HepG2 (cell line): ENCODE data around the gene BOLA3. TPM values are rescaled to one million over a fixed set of nuclear protein-coding genes. Genes with fewer than 3 reads are reported as not detected.

ENCODE experiments used
- ATAC-seq: fragments of 200-7000 bp; cut with Tn5 transposase; 3 replicates; pipeline ENCODE4 v1.9.1; 2020; ENCODE audit warnings: mild to moderate bottlenecking, moderate library complexity
- BruUV-seq: library from RNA; stranded (reverse); fragments of 400-500 nt; replicated peaks from 2 replicates; lab custom pipeline; 2021; lab: Mats Ljungman, UMichigan
- CTCF ChIA-PET: fragments of 300-600 bp; formaldehyde crosslinking; extraction: SDS; loops from one replicate; lab custom pipeline; 2021; ENCODE audit warnings: low total read pairs, inconsistent platforms, low intra/inter-chr PET ratio; lab: Yijun Ruan, JAX
- POLR2A ChIA-PET: fragments of 350-600 bp; sonication (Branson Sonifier 250); formaldehyde crosslinking; loops from one replicate; lab custom pipeline; 2020; ENCODE audit warnings: antibody characterized with exemption, inconsistent platforms; lab: Yijun Ruan, JAX
- DNase-seq: peaks from one replicate; pipeline ENCODE4 v3.0.0-alpha.2; 2015; ENCODE audit warnings: low spot score
- FAIRE-seq: peaks from 3 replicates; lab custom pipeline; 2011; peaks lifted over from hg19 to GRCh38; lab: Jason Lieb, UNC
- H2AFZ ChIP-seq: one replicate; pipeline ENCODE4 v1.6.1; 2011; ENCODE audit warnings: low read length, inconsistent platforms
- H3K27ac ChIP-seq: fragments of 300-600 bp; 3 replicates; pipeline ENCODE4 v1.8.0; 2011; ENCODE audit warnings: mixed run types, mild to moderate bottlenecking, mixed read lengths, low read length, inconsistent platforms; ENCODE audit not compliant: insufficient read depth; ENCODE audit errors: extremely low read length
- H3K27me3 ChIP-seq, 2 experiments: fragments of 200-600 bp in 1 of 2; 2 replicates in 1 of 2; 3 replicates in 1 of 2; pipeline versions ENCODE4 v1.6.0 to v1.8.0; 2011; ENCODE audit warnings: low read length in 2 of 2, mild to moderate bottlenecking in 2 of 2, moderate library complexity in 2 of 2, inconsistent platforms in 1 of 2; ENCODE audit not compliant: insufficient read depth in 2 of 2, control insufficient read depth in 1 of 2
- H3K36me3 ChIP-seq, 2 experiments: fragments of 200-600 bp in 1 of 2; replicated peaks in 1 of 2; 2 replicates in 1 of 2; 3 replicates in 1 of 2; pipeline versions ENCODE4 v1.5.1 to v1.8.0; 2011; ENCODE audit warnings: low read length in 2 of 2, inconsistent platforms in 1 of 2; ENCODE audit not compliant: insufficient read depth in 2 of 2, control insufficient read depth in 1 of 2
- H3K4me1 ChIP-seq: 2 replicates; pipeline ENCODE4 v1.5.1; 2012; ENCODE audit warnings: low read length, inconsistent platforms; ENCODE audit not compliant: insufficient read depth
- H3K4me2 ChIP-seq: 2 replicates; pipeline ENCODE4 v1.6.0; 2011; ENCODE audit warnings: low read depth, low read length, inconsistent platforms
- H3K4me3 ChIP-seq, 3 experiments: fragments of 200-600 bp in 1 of 3; sonication (generic), shearing (Covaris generic) in 1 of 3; replicated peaks in 1 of 3; 2 replicates each; pipeline ENCODE4 v1.5.1; 2011 to 2016; ENCODE audit warnings: low read length in 3 of 3, inconsistent platforms in 2 of 3, low read depth in 2 of 3, mild to moderate bottlenecking in 2 of 3, control low read depth in 1 of 3, mixed read lengths in 1 of 3; ENCODE audit not compliant: insufficient read depth in 1 of 3
- H3K79me2 ChIP-seq: one replicate; pipeline ENCODE4 v1.6.1; 2011; ENCODE audit warnings: low read length, inconsistent platforms; ENCODE audit not compliant: insufficient read depth
- H3K9ac ChIP-seq: 2 replicates; pipeline ENCODE4 v1.6.0; 2011; ENCODE audit warnings: mild to moderate bottlenecking, low read depth, low read length, inconsistent platforms; ENCODE audit not compliant: insufficient read depth
- H3K9me3 ChIP-seq: 2 replicates; pipeline ENCODE4 v1.5.1; 2012; ENCODE audit warnings: mild to moderate bottlenecking, low read length
- H4K20me1 ChIP-seq: 2 replicates; pipeline ENCODE4 v1.6.0; 2011; ENCODE audit warnings: inconsistent platforms, mild to moderate bottlenecking, low read length, moderate library complexity; ENCODE audit not compliant: insufficient read depth
- CC2D1A ChIP-seq: sonication (generic); formaldehyde crosslinking; IDR thresholded peaks from 2 replicates; pipeline ENCODE4 v1.8.1; 2023; ENCODE audit warnings: mild to moderate bottlenecking, missing genetic modification reagents
- EP300 ChIP-seq, 3 experiments: sonication (generic) in 1 of 3; formaldehyde crosslinking in 1 of 3; IDR thresholded peaks; 2 replicates each; pipeline versions ENCODE4 v1.5.1 to v1.6.1; 2011 to 2020; ENCODE audit warnings: low read depth in 2 of 3, low read length in 2 of 3, borderline replicate concordance in 1 of 3, improper control_type of control experiment in 1 of 3, mild to moderate bottlenecking in 1 of 3, missing genetic modification reagents in 1 of 3, moderate library complexity in 1 of 3
- HNF4G ChIP-seq, 2 experiments: sonication (generic) in 1 of 2; formaldehyde crosslinking in 1 of 2; IDR thresholded peaks; 2 replicates each; pipeline versions ENCODE4 v1.4.0 to v1.6.1; 2011 to 2020; ENCODE audit warnings: borderline replicate concordance in 2 of 2, low read depth in 2 of 2, mild to moderate bottlenecking in 2 of 2, low read length in 1 of 2, missing genetic modification reagents in 1 of 2, moderate library complexity in 1 of 2
- MAFK ChIP-seq, 2 experiments: IDR thresholded peaks in 1 of 2; conservative IDR thresholded peaks in 1 of 2; 2 replicates each; pipeline ENCODE4 v1.6.1; 2011; ENCODE audit warnings: improper control_type of control experiment in 2 of 2, low read length in 2 of 2
- RBFOX2 ChIP-seq: fragments of 200-400 bp; formaldehyde crosslinking; IDR thresholded peaks from 2 replicates; pipeline ENCODE4 v1.6.1; 2017; ENCODE audit warnings: low read depth, mild to moderate bottlenecking, low read length
- TP53 ChIP-seq: sonication (generic); formaldehyde crosslinking; conservative IDR thresholded peaks from 2 replicates; pipeline ENCODE4 v1.4.0; 2020; ENCODE audit warnings: missing genetic modification reagents
- ZMYM3 ChIP-seq: sonication (generic); formaldehyde crosslinking; IDR thresholded peaks from 2 replicates; pipeline ENCODE4 v1.5.1; 2020; ENCODE audit warnings: mild to moderate bottlenecking, missing genetic modification reagents
- ZNF879 ChIP-seq: sonication (generic); formaldehyde crosslinking; IDR thresholded peaks from 2 replicates; pipeline ENCODE4 v1.8.1; 2023; ENCODE audit warnings: missing genetic modification reagents
- WGBS: methylation state at CpG from one replicate; pipeline ENCODE4 v1.1.6; 2017; ENCODE audit warnings: low lambda C conversion rate; 5-methylcytosine and 5-hydroxymethylcytosine counted together
- in situ Hi-C: cut with HindIII; loops from 2 replicates; pipeline ENCODE4 v1.10.0; 2017; ENCODE audit warnings: low pct_unique_long_range_greater_than_20kb; ENCODE audit not compliant: extremely low pct_ligation_motif_present
- intact Hi-C: fragments of 100-400 bp; cut with micrococcal nuclease; formaldehyde crosslinking; loops from one replicate; pipeline ENCODE4 v1.10.0; 2022; ENCODE audit not compliant: unreplicated experiment
- polyA plus RNA-seq, 8 experiments: library from polyadenylated mRNA; depleted of rRNA in 3 of 8; stranded (reverse) in 7 of 8; unstranded in 1 of 8; fragments of >200 nt; fragmentation: Illumina TruSeq in 4 of 8; extraction: Trizol in 4 of 8; gene quantifications; 2 replicates each; pipeline versions ENCODE4 v1.2.1 to v1.2.3, GENCODE V29; 2011 to 2016; ENCODE audit warnings: low read depth in 4 of 8, missing spikeins in 1 of 8, mixed read lengths in 1 of 8; ENCODE audit not compliant: insufficient read depth in 1 of 8
- total RNA-seq, 5 experiments: library from RNA; depleted of rRNA; stranded (reverse); fragments of >200 nt; fragmentation: Illumina TruSeq; extraction: Trizol; gene quantifications; 2 replicates each; pipeline ENCODE4 v1.2.3, GENCODE V29; 2016; ENCODE audit warnings: low read depth in 1 of 5
- TF ChIP-seq, protein P1 (sequence below): IDR thresholded peaks from 2 replicates; pipeline ENCODE4 v1.6.1; 2016; ENCODE audit warnings: low read depth, missing genetic modification reagents, missing compliant biosample characterization
- TF ChIP-seq, protein P2 (sequence below): sonication (generic); formaldehyde crosslinking; IDR thresholded peaks from 2 replicates; pipeline ENCODE4 v1.4.0; 2020; ENCODE audit warnings: missing genetic modification reagents, borderline replicate concordance
- TF ChIP-seq, protein P3 (sequence below): sonication (generic); formaldehyde crosslinking; IDR thresholded peaks from 2 replicates; pipeline ENCODE4 v1.4.0; 2020; ENCODE audit warnings: mild to moderate bottlenecking, low read depth, missing genetic modification reagents

BOLA3 gene
- total and polyA plus RNA-seq, 2 of the 13 experiments (the other 11 are each of a cell fraction or from before 2014, with no cell fraction given) = 89.7 to 170 TPM

DNA sequence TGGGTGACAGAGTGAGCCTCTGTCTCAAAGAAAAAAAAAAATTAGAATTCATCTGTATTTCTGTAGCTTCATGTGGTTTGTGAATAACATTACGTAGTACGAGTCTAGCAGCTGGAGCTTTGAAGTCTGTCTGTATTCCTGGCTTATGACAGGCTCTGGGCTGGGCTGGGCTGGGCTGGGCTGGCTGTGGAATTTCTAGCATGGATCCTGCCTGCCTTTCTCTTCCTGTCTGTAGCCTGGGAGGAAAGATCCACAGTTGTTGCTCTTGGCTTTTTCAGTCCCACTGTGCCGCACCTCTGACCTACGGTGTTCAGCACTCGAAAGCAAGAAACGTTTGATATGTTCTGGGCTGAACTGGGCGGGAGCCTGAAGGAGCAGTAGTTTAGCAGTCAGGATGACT lies 55.4 kb downstream of the BOLA3 start:
- Histone ChIP-seq H3K27ac (no peak overlapping the region), H2AFZ (no peak overlapping the region), H3K27me3 (no peaks in the 10 kb centered on the region), H3K9ac (no peak overlapping the region), H3K4me2 (no peak overlapping the region), H3K36me3 (peaks cover 39 to 80% of the 10 kb centered on the region in 2 experiments; a peak in 4 of 5 replicates), H3K79me2 (no peaks in the 10 kb centered on the region), H3K9me3 (no peaks in the 10 kb centered on the region), H3K4me1 (no peaks in the 10 kb centered on the region), H3K4me3 (no peak overlapping the region), H4K20me1 (no peaks in the 10 kb centered on the region)
- ATAC-seq (no peak), DNase-seq (no peak), FAIRE-seq (no peak)
- 97% methylated on average over 7 of the region's 7 CpGs for WGBS
- CTCF ChIA-PET = no interaction called here
- in situ Hi-C loops = no loop called here
- no TSS peak for BruUV-seq
- intact Hi-C loops = no loop called here
- no peak for TF ChIP-seq CC2D1A
- no peak for TF ChIP-seq RBFOX2
- no peak for TF ChIP-seq EP300 (IDR thresholded peaks at IDR 0.05; ENCODE audit: low read depth in 2 of 2, low read length in 2 of 2)
- TF ChIP-seq EP300 (CRISPR knock-in tag; IDR thresholded peaks at IDR 0.05; ENCODE audit: borderline replicate concordance) = no peak
- TF ChIP-seq TP53 (CRISPR knock-in tag) = no peak
- TF ChIP-seq, protein P1, sequence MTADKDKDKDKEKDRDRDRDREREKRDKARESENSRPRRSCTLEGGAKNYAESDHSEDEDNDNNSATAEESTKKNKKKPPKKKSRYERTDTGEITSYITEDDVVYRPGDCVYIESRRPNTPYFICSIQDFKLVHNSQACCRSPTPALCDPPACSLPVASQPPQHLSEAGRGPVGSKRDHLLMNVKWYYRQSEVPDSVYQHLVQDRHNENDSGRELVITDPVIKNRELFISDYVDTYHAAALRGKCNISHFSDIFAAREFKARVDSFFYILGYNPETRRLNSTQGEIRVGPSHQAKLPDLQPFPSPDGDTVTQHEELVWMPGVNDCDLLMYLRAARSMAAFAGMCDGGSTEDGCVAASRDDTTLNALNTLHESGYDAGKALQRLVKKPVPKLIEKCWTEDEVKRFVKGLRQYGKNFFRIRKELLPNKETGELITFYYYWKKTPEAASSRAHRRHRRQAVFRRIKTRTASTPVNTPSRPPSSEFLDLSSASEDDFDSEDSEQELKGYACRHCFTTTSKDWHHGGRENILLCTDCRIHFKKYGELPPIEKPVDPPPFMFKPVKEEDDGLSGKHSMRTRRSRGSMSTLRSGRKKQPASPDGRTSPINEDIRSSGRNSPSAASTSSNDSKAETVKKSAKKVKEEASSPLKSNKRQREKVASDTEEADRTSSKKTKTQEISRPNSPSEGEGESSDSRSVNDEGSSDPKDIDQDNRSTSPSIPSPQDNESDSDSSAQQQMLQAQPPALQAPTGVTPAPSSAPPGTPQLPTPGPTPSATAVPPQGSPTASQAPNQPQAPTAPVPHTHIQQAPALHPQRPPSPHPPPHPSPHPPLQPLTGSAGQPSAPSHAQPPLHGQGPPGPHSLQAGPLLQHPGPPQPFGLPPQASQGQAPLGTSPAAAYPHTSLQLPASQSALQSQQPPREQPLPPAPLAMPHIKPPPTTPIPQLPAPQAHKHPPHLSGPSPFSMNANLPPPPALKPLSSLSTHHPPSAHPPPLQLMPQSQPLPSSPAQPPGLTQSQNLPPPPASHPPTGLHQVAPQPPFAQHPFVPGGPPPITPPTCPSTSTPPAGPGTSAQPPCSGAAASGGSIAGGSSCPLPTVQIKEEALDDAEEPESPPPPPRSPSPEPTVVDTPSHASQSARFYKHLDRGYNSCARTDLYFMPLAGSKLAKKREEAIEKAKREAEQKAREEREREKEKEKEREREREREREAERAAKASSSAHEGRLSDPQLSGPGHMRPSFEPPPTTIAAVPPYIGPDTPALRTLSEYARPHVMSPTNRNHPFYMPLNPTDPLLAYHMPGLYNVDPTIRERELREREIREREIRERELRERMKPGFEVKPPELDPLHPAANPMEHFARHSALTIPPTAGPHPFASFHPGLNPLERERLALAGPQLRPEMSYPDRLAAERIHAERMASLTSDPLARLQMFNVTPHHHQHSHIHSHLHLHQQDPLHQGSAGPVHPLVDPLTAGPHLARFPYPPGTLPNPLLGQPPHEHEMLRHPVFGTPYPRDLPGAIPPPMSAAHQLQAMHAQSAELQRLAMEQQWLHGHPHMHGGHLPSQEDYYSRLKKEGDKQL (CRISPR knock-in tag) = no peak
- no peak for TF ChIP-seq ZMYM3 (CRISPR knock-in tag)
- TF ChIP-seq ZNF879 (CRISPR knock-in tag) = no peak
- TF ChIP-seq HNF4G (IDR thresholded peaks at IDR 0.05; ENCODE audit: borderline replicate concordance, low read depth, low read length) = no peak
- TF ChIP-seq HNF4G (CRISPR knock-in tag; IDR thresholded peaks at IDR 0.05; ENCODE audit: borderline replicate concordance, low read depth) = no peak
- TF ChIP-seq, protein P2, sequence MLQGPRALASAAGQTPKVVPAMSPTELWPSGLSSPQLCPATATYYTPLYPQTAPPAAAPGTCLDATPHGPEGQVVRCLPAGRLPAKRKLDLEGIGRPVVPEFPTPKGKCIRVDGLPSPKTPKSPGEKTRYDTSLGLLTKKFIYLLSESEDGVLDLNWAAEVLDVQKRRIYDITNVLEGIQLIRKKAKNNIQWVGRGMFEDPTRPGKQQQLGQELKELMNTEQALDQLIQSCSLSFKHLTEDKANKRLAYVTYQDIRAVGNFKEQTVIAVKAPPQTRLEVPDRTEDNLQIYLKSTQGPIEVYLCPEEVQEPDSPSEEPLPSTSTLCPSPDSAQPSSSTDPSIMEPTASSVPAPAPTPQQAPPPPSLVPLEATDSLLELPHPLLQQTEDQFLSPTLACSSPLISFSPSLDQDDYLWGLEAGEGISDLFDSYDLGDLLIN = no peak
- TF ChIP-seq, protein P3, sequence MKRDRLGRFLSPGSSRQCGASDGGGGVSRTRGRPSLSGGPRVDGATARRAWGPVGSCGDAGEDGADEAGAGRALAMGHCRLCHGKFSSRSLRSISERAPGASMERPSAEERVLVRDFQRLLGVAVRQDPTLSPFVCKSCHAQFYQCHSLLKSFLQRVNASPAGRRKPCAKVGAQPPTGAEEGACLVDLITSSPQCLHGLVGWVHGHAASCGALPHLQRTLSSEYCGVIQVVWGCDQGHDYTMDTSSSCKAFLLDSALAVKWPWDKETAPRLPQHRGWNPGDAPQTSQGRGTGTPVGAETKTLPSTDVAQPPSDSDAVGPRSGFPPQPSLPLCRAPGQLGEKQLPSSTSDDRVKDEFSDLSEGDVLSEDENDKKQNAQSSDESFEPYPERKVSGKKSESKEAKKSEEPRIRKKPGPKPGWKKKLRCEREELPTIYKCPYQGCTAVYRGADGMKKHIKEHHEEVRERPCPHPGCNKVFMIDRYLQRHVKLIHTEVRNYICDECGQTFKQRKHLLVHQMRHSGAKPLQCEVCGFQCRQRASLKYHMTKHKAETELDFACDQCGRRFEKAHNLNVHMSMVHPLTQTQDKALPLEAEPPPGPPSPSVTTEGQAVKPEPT (CRISPR knock-in tag) = no peak
- no peak for TF ChIP-seq MAFK (conservative IDR thresholded peaks at IDR 0.05 in 1 of 2, IDR thresholded peaks at IDR 0.05 in 1 of 2; ENCODE audit: low read length in 2 of 2)
- POLR2A ChIA-PET = no interaction called here
